Measurements from ENCODE around the gene ZNF687.

ZNF687 gene

DNA sequence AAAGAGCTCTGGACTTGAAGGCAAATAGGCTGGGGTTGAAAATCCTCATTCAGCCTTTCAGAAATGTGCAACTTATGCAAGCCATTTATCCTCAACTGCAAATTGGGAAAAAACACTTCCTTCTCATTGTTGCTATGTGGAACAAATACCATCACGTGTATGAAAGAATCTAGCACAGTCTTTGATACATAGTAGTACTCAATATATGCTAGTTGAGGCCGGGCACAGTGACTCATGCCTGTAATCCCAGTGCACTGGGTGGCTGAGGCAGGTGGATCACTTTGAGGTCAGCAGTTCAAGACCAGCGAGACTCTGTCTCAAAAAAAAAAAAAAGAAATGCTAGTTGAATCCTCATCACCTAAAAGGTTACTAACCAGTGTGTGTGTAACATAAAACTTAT is 36.9 kb downstream of the ZNF687 start:
- no peak for DNase-seq (ENCODE audit: low read depth in 1 of 2, low spot score in 1 of 2)
- TF ChIP-seq, protein P1, sequence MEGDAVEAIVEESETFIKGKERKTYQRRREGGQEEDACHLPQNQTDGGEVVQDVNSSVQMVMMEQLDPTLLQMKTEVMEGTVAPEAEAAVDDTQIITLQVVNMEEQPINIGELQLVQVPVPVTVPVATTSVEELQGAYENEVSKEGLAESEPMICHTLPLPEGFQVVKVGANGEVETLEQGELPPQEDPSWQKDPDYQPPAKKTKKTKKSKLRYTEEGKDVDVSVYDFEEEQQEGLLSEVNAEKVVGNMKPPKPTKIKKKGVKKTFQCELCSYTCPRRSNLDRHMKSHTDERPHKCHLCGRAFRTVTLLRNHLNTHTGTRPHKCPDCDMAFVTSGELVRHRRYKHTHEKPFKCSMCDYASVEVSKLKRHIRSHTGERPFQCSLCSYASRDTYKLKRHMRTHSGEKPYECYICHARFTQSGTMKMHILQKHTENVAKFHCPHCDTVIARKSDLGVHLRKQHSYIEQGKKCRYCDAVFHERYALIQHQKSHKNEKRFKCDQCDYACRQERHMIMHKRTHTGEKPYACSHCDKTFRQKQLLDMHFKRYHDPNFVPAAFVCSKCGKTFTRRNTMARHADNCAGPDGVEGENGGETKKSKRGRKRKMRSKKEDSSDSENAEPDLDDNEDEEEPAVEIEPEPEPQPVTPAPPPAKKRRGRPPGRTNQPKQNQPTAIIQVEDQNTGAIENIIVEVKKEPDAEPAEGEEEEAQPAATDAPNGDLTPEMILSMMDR (IDR thresholded peaks at IDR 0.05; ENCODE audit: insufficient read depth, low read length) = no peak
- no peak for TF ChIP-seq POLR2AphosphoS5 (IDR thresholded peaks at IDR 0.05; ENCODE audit: low read depth)
- no peak for TF ChIP-seq GABPA (IDR thresholded peaks at IDR 0.05; ENCODE audit: low read depth)
- no peak for TF ChIP-seq SPI1 (IDR thresholded peaks at IDR 0.05; ENCODE audit: borderline replicate concordance, low read depth)
- TF ChIP-seq, protein P2, sequence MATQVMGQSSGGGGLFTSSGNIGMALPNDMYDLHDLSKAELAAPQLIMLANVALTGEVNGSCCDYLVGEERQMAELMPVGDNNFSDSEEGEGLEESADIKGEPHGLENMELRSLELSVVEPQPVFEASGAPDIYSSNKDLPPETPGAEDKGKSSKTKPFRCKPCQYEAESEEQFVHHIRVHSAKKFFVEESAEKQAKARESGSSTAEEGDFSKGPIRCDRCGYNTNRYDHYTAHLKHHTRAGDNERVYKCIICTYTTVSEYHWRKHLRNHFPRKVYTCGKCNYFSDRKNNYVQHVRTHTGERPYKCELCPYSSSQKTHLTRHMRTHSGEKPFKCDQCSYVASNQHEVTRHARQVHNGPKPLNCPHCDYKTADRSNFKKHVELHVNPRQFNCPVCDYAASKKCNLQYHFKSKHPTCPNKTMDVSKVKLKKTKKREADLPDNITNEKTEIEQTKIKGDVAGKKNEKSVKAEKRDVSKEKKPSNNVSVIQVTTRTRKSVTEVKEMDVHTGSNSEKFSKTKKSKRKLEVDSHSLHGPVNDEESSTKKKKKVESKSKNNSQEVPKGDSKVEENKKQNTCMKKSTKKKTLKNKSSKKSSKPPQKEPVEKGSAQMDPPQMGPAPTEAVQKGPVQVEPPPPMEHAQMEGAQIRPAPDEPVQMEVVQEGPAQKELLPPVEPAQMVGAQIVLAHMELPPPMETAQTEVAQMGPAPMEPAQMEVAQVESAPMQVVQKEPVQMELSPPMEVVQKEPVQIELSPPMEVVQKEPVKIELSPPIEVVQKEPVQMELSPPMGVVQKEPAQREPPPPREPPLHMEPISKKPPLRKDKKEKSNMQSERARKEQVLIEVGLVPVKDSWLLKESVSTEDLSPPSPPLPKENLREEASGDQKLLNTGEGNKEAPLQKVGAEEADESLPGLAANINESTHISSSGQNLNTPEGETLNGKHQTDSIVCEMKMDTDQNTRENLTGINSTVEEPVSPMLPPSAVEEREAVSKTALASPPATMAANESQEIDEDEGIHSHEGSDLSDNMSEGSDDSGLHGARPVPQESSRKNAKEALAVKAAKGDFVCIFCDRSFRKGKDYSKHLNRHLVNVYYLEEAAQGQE (IDR thresholded peaks at IDR 0.05; ENCODE audit: insufficient replicate concordance, low read depth) = no peak
- no peaks in the 10 kb centered on the region for H3K27me3 ChIP-seq (ENCODE audit: insufficient read depth, poor library complexity, severe bottlenecking)
- no peak overlapping the region for H3K27ac ChIP-seq (replicated peaks)
- H3K4me3 ChIP-seq (replicated peaks; ENCODE audit: insufficient read depth, low read length) = no peak overlapping the region

- TF ChIP-seq SPI1 (IDR thresholded peaks at IDR 0.05; ENCODE audit: borderline replicate concordance, low read depth) (no peak), GABPA (IDR thresholded peaks at IDR 0.05; ENCODE audit: low read depth) (no peak), POLR2AphosphoS5 (IDR thresholded peaks at IDR 0.05; ENCODE audit: low read depth) (no peak)
- TF ChIP-seq, protein P2 (IDR thresholded peaks at IDR 0.05; ENCODE audit: insufficient replicate concordance, low read depth) = no peak
- TF ChIP-seq, protein P1 (IDR thresholded peaks at IDR 0.05; ENCODE audit: insufficient read depth, low read length) = no peak
- H3K4me3 ChIP-seq (replicated peaks; ENCODE audit: insufficient read depth, low read length) = no peak overlapping the region
- H3K27ac ChIP-seq (replicated peaks) = no peak overlapping the region
- no peak for DNase-seq (ENCODE audit: low read depth in 1 of 2, low spot score in 1 of 2)
- no peaks in the 10 kb centered on the region for H3K27me3 ChIP-seq (ENCODE audit: insufficient read depth, poor library complexity, severe bottlenecking)
Observed at GRCh38 chr1:151324390-151324930, 42.4 kb downstream of the ZNF687 start.

- Histone ChIP-seq H3K4me3 (replicated peaks; ENCODE audit: insufficient read depth, low read length) (no peak overlapping the region), H3K27ac (replicated peaks) (no peak overlapping the region), H3K27me3 (ENCODE audit: insufficient read depth, poor library complexity, severe bottlenecking) (no peaks in the 10 kb centered on the region)
- DNase-seq (ENCODE audit: low read depth in 1 of 2, low spot score in 1 of 2) = no peak
- no peak for TF ChIP-seq SPI1 (IDR thresholded peaks at IDR 0.05; ENCODE audit: borderline replicate concordance, low read depth)
- TF ChIP-seq, protein P2 (IDR thresholded peaks at IDR 0.05; ENCODE audit: insufficient replicate concordance, low read depth) = no peak
- TF ChIP-seq, protein P1 (IDR thresholded peaks at IDR 0.05; ENCODE audit: insufficient read depth, low read length) = no peak
- no peak for TF ChIP-seq POLR2AphosphoS5 (IDR thresholded peaks at IDR 0.05; ENCODE audit: low read depth)
- TF ChIP-seq GABPA (IDR thresholded peaks at IDR 0.05; ENCODE audit: low read depth) = no peak
Observed at GRCh38 chr1:151325231-151325630, 43.1 kb downstream of the ZNF687 start.
